Subcutaneous adipose tissue (tissue), 4 donors: ENCODE results near the gene MYLK. TPM values are rescaled to one million over a fixed set of nuclear protein-coding genes. Genes with fewer than 3 reads are reported as not detected.

ENCODE experiments used
- CTCF ChIP-seq: fragments of 450-650 bp; IDR thresholded peaks from one replicate; pipeline ENCODE4 v1.5.1; 2016; ENCODE audit warnings: low read depth, mild to moderate bottlenecking, control low read depth, antibody characterized with exemption, moderate library complexity
- total RNA-seq, 4 donors: library from RNA; depleted of rRNA; stranded (reverse); fragments of >200 nt; gene quantifications; one replicate each; pipeline ENCODE4 v1.1.0, GENCODE V29; 2016

The MYLK gene
- total RNA-seq, 4 donors from 2014 or later = 28.2 to 113 (median 58.3) TPM

DNA sequence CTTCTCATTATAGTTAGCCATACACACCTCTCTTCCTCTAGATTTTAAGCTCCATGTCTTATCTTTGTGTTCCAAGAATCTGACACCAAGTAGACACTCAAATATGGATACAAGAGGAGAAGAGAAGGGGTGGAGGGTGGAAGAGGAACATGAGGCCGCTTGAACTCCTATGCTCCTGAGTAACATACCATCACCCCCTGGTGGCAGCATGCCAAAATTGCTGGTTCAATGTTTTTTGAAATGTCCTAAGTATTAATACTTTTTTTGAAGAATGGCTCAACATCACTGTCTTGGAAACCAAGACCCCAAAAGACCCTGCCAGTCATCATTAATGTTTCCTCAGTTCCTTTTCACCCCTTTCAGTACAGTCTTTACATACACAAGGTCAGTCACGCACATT is 227.4 kb downstream of the MYLK start:
- TF ChIP-seq CTCF = no peak

DNA sequence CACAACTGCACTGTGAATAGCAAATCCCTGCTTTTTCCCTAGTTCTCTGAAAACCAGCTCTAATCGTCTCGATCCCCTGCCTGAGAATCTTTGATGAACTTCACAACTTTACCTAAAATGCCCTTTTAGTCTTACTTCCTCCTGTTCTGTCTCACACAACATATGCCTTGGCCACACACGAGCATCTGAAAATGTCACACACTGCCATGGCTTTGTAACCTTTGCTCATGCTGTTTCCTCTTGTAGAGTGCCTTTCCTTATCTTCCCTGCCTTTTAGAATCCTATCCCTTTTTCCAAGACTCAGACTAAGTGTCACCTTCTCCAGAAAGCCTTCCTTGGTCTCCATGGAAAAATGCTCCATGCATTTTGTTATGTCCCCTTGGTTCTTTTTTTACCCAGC is 227.9 kb downstream of the MYLK start:
- no peak for TF ChIP-seq CTCF

DNA sequence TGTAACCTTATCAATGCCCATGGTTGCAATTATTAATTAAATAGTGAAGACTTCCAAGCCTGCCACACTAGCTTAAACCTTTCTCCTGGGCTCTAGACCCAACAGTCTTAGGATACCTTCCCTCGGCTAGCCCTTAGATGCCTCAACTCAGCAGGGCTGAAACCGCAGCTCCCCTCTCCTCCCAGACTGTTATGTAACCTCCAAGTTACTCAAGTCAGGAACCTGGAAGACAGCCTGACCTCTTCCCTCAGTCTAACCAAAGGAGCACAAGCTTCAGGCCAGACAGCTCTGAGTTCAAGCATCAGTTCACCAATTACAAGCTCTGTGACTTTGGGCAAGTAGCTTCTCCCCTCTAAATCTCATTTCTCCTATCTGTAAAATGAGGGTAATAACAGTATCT is 228.7 kb downstream of the MYLK start:
- no peak for TF ChIP-seq CTCF

GRCh38 chr3:123653221-123653682 is 230.9 kb downstream of the MYLK start:
- no peak for TF ChIP-seq CTCF

DNA sequence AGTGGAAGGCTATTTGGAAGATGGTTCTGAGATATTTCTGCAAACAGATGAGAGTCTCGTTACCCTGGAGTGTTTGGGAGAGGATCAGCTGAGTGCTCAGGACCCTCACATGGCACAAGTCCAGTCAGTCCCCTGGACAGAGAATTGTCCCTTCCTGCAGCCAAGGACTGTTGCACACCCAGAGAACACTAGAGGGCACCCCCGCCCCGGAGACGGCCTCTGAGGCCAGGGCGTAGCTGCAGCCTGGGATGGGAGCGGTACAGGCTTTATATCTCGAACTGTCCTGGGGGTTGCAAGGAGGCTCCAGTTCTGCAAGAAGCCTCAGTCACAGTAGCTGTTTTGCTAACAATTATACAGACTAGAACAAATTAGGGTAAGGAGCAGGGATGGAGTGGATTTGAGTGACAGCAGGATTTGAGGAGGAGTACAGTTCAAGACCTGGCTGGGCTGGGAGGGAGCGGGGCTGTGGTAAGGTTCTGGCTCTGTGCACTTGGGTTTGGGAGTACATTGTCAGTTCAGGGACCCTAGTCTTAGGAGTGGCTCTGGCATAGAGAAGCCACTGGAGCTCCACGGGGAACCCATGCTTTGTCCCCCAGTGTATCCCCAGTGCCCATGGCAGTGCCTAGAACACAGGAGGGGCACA is 231.7 kb downstream of the MYLK start:
- TF ChIP-seq CTCF = no peak

- TF ChIP-seq CTCF = no peak
These were observed 232.4 kb downstream of the MYLK start for GRCh38 chr3:123651449-123652341.

DNA sequence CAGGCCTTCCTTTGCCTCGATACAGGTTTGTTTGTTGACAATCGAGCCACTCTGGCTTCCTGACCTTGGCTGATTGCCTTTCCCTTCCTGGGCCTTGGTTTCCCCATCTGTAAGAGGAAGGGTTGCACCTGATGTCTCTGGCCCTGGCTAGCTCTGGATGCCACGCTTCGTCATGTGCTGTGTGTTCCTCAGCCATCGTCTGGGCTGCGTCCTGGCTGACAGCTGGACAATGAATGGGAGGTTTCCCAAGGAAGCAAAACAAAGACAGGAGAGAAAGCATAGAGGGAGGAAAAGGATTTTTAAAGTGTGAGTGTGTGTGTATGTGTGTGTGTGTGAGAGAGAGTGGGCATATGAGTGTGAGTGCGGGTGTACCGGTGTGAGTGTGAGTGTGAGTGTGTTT is 234.0 kb downstream of the MYLK start:
- TF ChIP-seq CTCF = no peak
